Measurements from ENCODE around the gene OR5B21. TPM values are rescaled to one million over a fixed set of nuclear protein-coding genes. Genes with fewer than 3 reads are reported as not detected.

Gene OR5B21
- total and polyA plus RNA-seq, 5 donors from 2014 or later = not detected

GRCh38 chr11:58525037-58525614 lies 17.2 kb upstream of the OR5B21 start:
- Mint-ChIP-seq H3K27ac (peak overlapping the region; percentile 87 to 91 (median 89)), H3K4me3 (peak overlapping the region; percentile 22 to 93 (median 78)), H3K9me3 (no peaks in the 10 kb centered on the region), H3K27me3 (no peaks in the 10 kb centered on the region), H3K4me1 (peaks cover 18 to 55% (median 31%) of the 10 kb centered on the region in 4 donors), H3K36me3 (peaks cover 28% of the 10 kb centered on the region)
- Histone ChIP-seq H3K4me3 (ENCODE audit: low read depth, low read length) (peak overlapping the region; percentile 79), H3K27ac (ENCODE audit: insufficient read depth, low read length, poor library complexity, severe bottlenecking) (peak overlapping the region; percentile 89), H3K27me3 (ENCODE audit: control insufficient read depth, insufficient read depth, low read length) (no peaks in the 10 kb centered on the region), H3K9me3 (ENCODE audit: control insufficient read depth in 2 of 2, low read length in 2 of 2) (no peaks in the 10 kb centered on the region), H3K4me1 (ENCODE audit: control insufficient read depth, insufficient read depth, low read length, poor library complexity, severe bottlenecking) (peaks cover 32% of the 10 kb centered on the region), H3K36me3 (ENCODE audit: control insufficient read depth, insufficient read depth, low read length) (peaks cover 28% of the 10 kb centered on the region)
- ATAC-seq (ENCODE audit: low read depth in 2 of 2) (peak; percentile 76 to 84), DNase-seq (peak in 2 of 3 donors; percentile 72 to 75)

- peaks cover 26% of the 10 kb centered on the region for H3K4me1 ChIP-seq (ENCODE audit: control insufficient read depth, insufficient read depth, low read length, poor library complexity, severe bottlenecking)
- H3K36me3 ChIP-seq (ENCODE audit: control insufficient read depth, insufficient read depth, low read length) = peaks cover 24% of the 10 kb centered on the region
- H3K27me3 ChIP-seq (ENCODE audit: control insufficient read depth, insufficient read depth, low read length) = no peaks in the 10 kb centered on the region
- DNase-seq = peak; percentile 21 to 71 (median 59)
- no peaks in the 10 kb centered on the region for H3K9me3 ChIP-seq (ENCODE audit: control insufficient read depth in 2 of 2, low read length in 2 of 2)
- H3K4me3 ChIP-seq (ENCODE audit: low read depth, low read length) = peak overlapping the region; percentile 79
- H3K27me3 Mint-ChIP-seq = no peaks in the 10 kb centered on the region
- H3K4me3 Mint-ChIP-seq = peak overlapping the region; percentile 22 to 93 (median 78)
- H3K36me3 Mint-ChIP-seq = peaks cover 22% of the 10 kb centered on the region
- peak overlapping the region; percentile 87 to 91 (median 89) for H3K27ac Mint-ChIP-seq
- ATAC-seq (ENCODE audit: low read depth in 2 of 2) = peak; percentile 48 to 52
- H3K9me3 Mint-ChIP-seq = no peaks in the 10 kb centered on the region
- H3K27ac ChIP-seq (ENCODE audit: insufficient read depth, low read length, poor library complexity, severe bottlenecking) = peak overlapping the region; percentile 89
- H3K4me1 Mint-ChIP-seq = peaks cover 18 to 48% (median 29%) of the 10 kb centered on the region in 4 donors
Measured at GRCh38 chr11:58524232-58525036, 16.5 kb upstream of the OR5B21 start.

- Mint-ChIP-seq H3K36me3 (peaks cover 2% of the 10 kb centered on the region), H3K27ac (no peak overlapping the region)
- ATAC-seq (ENCODE audit: low read depth in 2 of 2) = no peak
Measured at GRCh38 chr11:58513747-58514367, 6.0 kb upstream of the OR5B21 start.

GRCh38 chr11:58511636-58512035 lies 3.7 kb upstream of the OR5B21 start:
- H3K27ac Mint-ChIP-seq = no peak overlapping the region

More at GRCh38 chr11:58513747-58514367, 6.0 kb upstream of the OR5B21 start:
- Mint-ChIP-seq H3K9me3 (no peaks in the 10 kb centered on the region), H3K27me3 (no peaks in the 10 kb centered on the region), H3K4me1 (peaks cover 0 to 3% (median 0%) of the 10 kb centered on the region in 4 donors), H3K4me3 (no peak overlapping the region)
- H3K27ac ChIP-seq (ENCODE audit: insufficient read depth, low read length, poor library complexity, severe bottlenecking) = no peak overlapping the region
- no peak overlapping the region for H3K4me3 ChIP-seq (ENCODE audit: low read depth, low read length)
- H3K36me3 ChIP-seq (ENCODE audit: control insufficient read depth, insufficient read depth, low read length) = no peaks in the 10 kb centered on the region
- DNase-seq = peak in 1 of 3 donors; percentile 12
- H3K4me1 ChIP-seq (ENCODE audit: control insufficient read depth, insufficient read depth, low read length, poor library complexity, severe bottlenecking) = no peaks in the 10 kb centered on the region
- no peaks in the 10 kb centered on the region for H3K9me3 ChIP-seq (ENCODE audit: control insufficient read depth in 2 of 2, low read length in 2 of 2)
- H3K27me3 ChIP-seq (ENCODE audit: control insufficient read depth, insufficient read depth, low read length) = no peaks in the 10 kb centered on the region

GRCh38 chr11:58509748-58510147 lies 1.8 kb upstream of the OR5B21 start:
- H3K36me3 ChIP-seq (ENCODE audit: control insufficient read depth, insufficient read depth, low read length) = no peaks in the 10 kb centered on the region
- Mint-ChIP-seq H3K4me1 (peaks cover 0 to 3% (median 0%) of the 10 kb centered on the region in 4 donors), H3K27ac (no peak overlapping the region), H3K27me3 (no peaks in the 10 kb centered on the region), H3K9me3 (no peaks in the 10 kb centered on the region), H3K4me3 (no peak overlapping the region), H3K36me3 (peaks cover 18% of the 10 kb centered on the region)
- H3K27me3 ChIP-seq (ENCODE audit: control insufficient read depth, insufficient read depth, low read length) = no peaks in the 10 kb centered on the region
- no peaks in the 10 kb centered on the region for H3K4me1 ChIP-seq (ENCODE audit: control insufficient read depth, insufficient read depth, low read length, poor library complexity, severe bottlenecking)
- no peak overlapping the region for H3K27ac ChIP-seq (ENCODE audit: insufficient read depth, low read length, poor library complexity, severe bottlenecking)
- no peak overlapping the region for H3K4me3 ChIP-seq (ENCODE audit: low read depth, low read length)
- no peaks in the 10 kb centered on the region for H3K9me3 ChIP-seq (ENCODE audit: control insufficient read depth in 2 of 2, low read length in 2 of 2)
- ATAC-seq (ENCODE audit: low read depth in 2 of 2) (no peak), DNase-seq (no peak)

More at GRCh38 chr11:58511636-58512035, 3.7 kb upstream of the OR5B21 start:
- H3K27me3 Mint-ChIP-seq = no peaks in the 10 kb centered on the region
- peaks cover 0 to 3% (median 0%) of the 10 kb centered on the region in 4 donors for H3K4me1 Mint-ChIP-seq
- H3K27me3 ChIP-seq (ENCODE audit: control insufficient read depth, insufficient read depth, low read length) = no peaks in the 10 kb centered on the region
- H3K27ac ChIP-seq (ENCODE audit: insufficient read depth, low read length, poor library complexity, severe bottlenecking) = no peak overlapping the region
- H3K9me3 ChIP-seq (ENCODE audit: control insufficient read depth in 2 of 2, low read length in 2 of 2) = no peaks in the 10 kb centered on the region
- no peak overlapping the region for H3K4me3 Mint-ChIP-seq
- no peaks in the 10 kb centered on the region for H3K36me3 ChIP-seq (ENCODE audit: control insufficient read depth, insufficient read depth, low read length)
- DNase-seq = no peak
- no peaks in the 10 kb centered on the region for H3K9me3 Mint-ChIP-seq
- H3K36me3 Mint-ChIP-seq = peaks cover 13% of the 10 kb centered on the region
- no peak overlapping the region for H3K4me3 ChIP-seq (ENCODE audit: low read depth, low read length)
- no peaks in the 10 kb centered on the region for H3K4me1 ChIP-seq (ENCODE audit: control insufficient read depth, insufficient read depth, low read length, poor library complexity, severe bottlenecking)
- ATAC-seq (ENCODE audit: low read depth in 2 of 2) = no peak

- Histone ChIP-seq H3K4me1 (ENCODE audit: control insufficient read depth, insufficient read depth, low read length, poor library complexity, severe bottlenecking) (no peaks in the 10 kb centered on the region), H3K27me3 (ENCODE audit: control insufficient read depth, insufficient read depth, low read length) (no peaks in the 10 kb centered on the region), H3K36me3 (ENCODE audit: control insufficient read depth, insufficient read depth, low read length) (no peaks in the 10 kb centered on the region), H3K27ac (ENCODE audit: insufficient read depth, low read length, poor library complexity, severe bottlenecking) (no peak overlapping the region), H3K4me3 (ENCODE audit: low read depth, low read length) (no peak overlapping the region), H3K9me3 (ENCODE audit: control insufficient read depth in 2 of 2, low read length in 2 of 2) (no peaks in the 10 kb centered on the region)
- ATAC-seq (ENCODE audit: low read depth in 2 of 2) = no peak
- Mint-ChIP-seq H3K27me3 (no peaks in the 10 kb centered on the region), H3K27ac (no peak overlapping the region), H3K9me3 (no peaks in the 10 kb centered on the region), H3K36me3 (peaks cover 18% of the 10 kb centered on the region), H3K4me1 (no peaks in the 10 kb centered on the region), H3K4me3 (no peak overlapping the region)
- DNase-seq = no peak
Measured at GRCh38 chr11:58508814-58509213, 909 bp upstream of the OR5B21 start.

- H3K27ac Mint-ChIP-seq = no peak overlapping the region
- ATAC-seq (ENCODE audit: low read depth in 2 of 2) = no peak
Measured at GRCh38 chr11:58507355-58507754, 550 bp downstream of the OR5B21 start.

More at GRCh38 chr11:58507355-58507754, 550 bp downstream of the OR5B21 start:
- no peaks in the 10 kb centered on the region for H3K9me3 ChIP-seq (ENCODE audit: control insufficient read depth in 2 of 2, low read length in 2 of 2)
- H3K4me3 Mint-ChIP-seq = no peak overlapping the region
- no peaks in the 10 kb centered on the region for H3K9me3 Mint-ChIP-seq
- H3K36me3 ChIP-seq (ENCODE audit: control insufficient read depth, insufficient read depth, low read length) = no peaks in the 10 kb centered on the region
- no peak overlapping the region for H3K27ac ChIP-seq (ENCODE audit: insufficient read depth, low read length, poor library complexity, severe bottlenecking)
- no peak for DNase-seq
- no peaks in the 10 kb centered on the region for H3K4me1 Mint-ChIP-seq
- H3K4me3 ChIP-seq (ENCODE audit: low read depth, low read length) = no peak overlapping the region
- H3K27me3 ChIP-seq (ENCODE audit: control insufficient read depth, insufficient read depth, low read length) = no peaks in the 10 kb centered on the region
- H3K36me3 Mint-ChIP-seq = peaks cover 24% of the 10 kb centered on the region
- H3K27me3 Mint-ChIP-seq = no peaks in the 10 kb centered on the region
- no peaks in the 10 kb centered on the region for H3K4me1 ChIP-seq (ENCODE audit: control insufficient read depth, insufficient read depth, low read length, poor library complexity, severe bottlenecking)

Data from CD4-positive, CD25-positive, alpha-beta regulatory T cell (primary cell).